Measurements from ENCODE around the gene STXBP6. TPM values are rescaled to one million over a fixed set of nuclear protein-coding genes. Genes with fewer than 3 reads are reported as not detected.

Gene STXBP6
- total RNA-seq, 1 experiment from 2014 or later, result 5.3 TPM

- Histone ChIP-seq H3K4me1 (ENCODE audit: insufficient read depth, low read length, poor library complexity, severe bottlenecking) (no peaks in the 10 kb centered on the region), H3K27ac (ENCODE audit: low read depth, low read length, poor library complexity, severe bottlenecking) (no peak overlapping the region), H3K4me3 (ENCODE audit: low read depth, low read length, poor library complexity, severe bottlenecking) (no peak overlapping the region), H3K9me3 (ENCODE audit: low read depth, low read length, poor library complexity, severe bottlenecking) (no peaks in the 10 kb centered on the region), H3K36me3 (ENCODE audit: insufficient read depth, low read length, poor library complexity, severe bottlenecking) (no peaks in the 10 kb centered on the region), H3K27me3 (replicated peaks; ENCODE audit: insufficient read depth, low read depth, low read length, poor library complexity) (no peaks in the 10 kb centered on the region)
- ChIA-PET POLR2A (ENCODE audit: low non-redundant PET) (no interaction called here), CTCF (no interaction called here)
- no TSS peak for BruUV-seq (replicated peaks)
- intact Hi-C loops (cut with micrococcal nuclease; ENCODE audit: unreplicated experiment), result no loop called here
- TF ChIP-seq EZH2 (IDR thresholded peaks at IDR 0.05; ENCODE audit: borderline replicate concordance, low read depth, low read length, poor library complexity, severe bottlenecking) (no peak), CTCF (conservative IDR thresholded peaks at IDR 0.05; ENCODE audit: low read depth, low read length) (no peak)
- no peak for DNase-seq (ENCODE audit: low spot score)
These were observed 44.4 kb upstream of the STXBP6 start for GRCh38 chr14:25094171-25094907.

- no peaks in the 10 kb centered on the region for H3K4me1 ChIP-seq (ENCODE audit: insufficient read depth, low read length, poor library complexity, severe bottlenecking)
- H3K4me3 ChIP-seq (ENCODE audit: low read depth, low read length, poor library complexity, severe bottlenecking), result no peak overlapping the region
- no peak overlapping the region for H3K27ac ChIP-seq (ENCODE audit: low read depth, low read length, poor library complexity, severe bottlenecking)
- no TSS peak for BruUV-seq (replicated peaks)
- no peaks in the 10 kb centered on the region for H3K27me3 ChIP-seq (replicated peaks; ENCODE audit: insufficient read depth, low read depth, low read length, poor library complexity)
- TF ChIP-seq CTCF (conservative IDR thresholded peaks at IDR 0.05; ENCODE audit: low read depth, low read length), result no peak
- no peak for TF ChIP-seq EZH2 (IDR thresholded peaks at IDR 0.05; ENCODE audit: borderline replicate concordance, low read depth, low read length, poor library complexity, severe bottlenecking)
- intact Hi-C loops (cut with micrococcal nuclease; ENCODE audit: unreplicated experiment), result no loop called here
- CTCF ChIA-PET, result no interaction called here
- no peaks in the 10 kb centered on the region for H3K9me3 ChIP-seq (ENCODE audit: low read depth, low read length, poor library complexity, severe bottlenecking)
- no peaks in the 10 kb centered on the region for H3K36me3 ChIP-seq (ENCODE audit: insufficient read depth, low read length, poor library complexity, severe bottlenecking)
- DNase-seq (ENCODE audit: low spot score), result no peak
- POLR2A ChIA-PET (ENCODE audit: low non-redundant PET), result no interaction called here
These were observed 42.4 kb upstream of the STXBP6 start for GRCh38 chr14:25092258-25092740.

GRCh38 chr14:25090716-25091454 is 40.9 kb upstream of the STXBP6 start:
- TF ChIP-seq EZH2 (IDR thresholded peaks at IDR 0.05; ENCODE audit: borderline replicate concordance, low read depth, low read length, poor library complexity, severe bottlenecking) (no peak), CTCF (conservative IDR thresholded peaks at IDR 0.05; ENCODE audit: low read depth, low read length) (no peak)
- no peaks in the 10 kb centered on the region for H3K27me3 ChIP-seq (replicated peaks; ENCODE audit: insufficient read depth, low read depth, low read length, poor library complexity)
- no peak overlapping the region for H3K27ac ChIP-seq (ENCODE audit: low read depth, low read length, poor library complexity, severe bottlenecking)
- H3K4me3 ChIP-seq (ENCODE audit: low read depth, low read length, poor library complexity, severe bottlenecking), result no peak overlapping the region
- no peaks in the 10 kb centered on the region for H3K4me1 ChIP-seq (ENCODE audit: insufficient read depth, low read length, poor library complexity, severe bottlenecking)
- DNase-seq (ENCODE audit: low spot score), result peak; percentile 24
- intact Hi-C loops (cut with micrococcal nuclease; ENCODE audit: unreplicated experiment), result no loop called here
- POLR2A ChIA-PET (ENCODE audit: low non-redundant PET), result no interaction called here
- no TSS peak for BruUV-seq (replicated peaks)
- no peaks in the 10 kb centered on the region for H3K36me3 ChIP-seq (ENCODE audit: insufficient read depth, low read length, poor library complexity, severe bottlenecking)
- H3K9me3 ChIP-seq (ENCODE audit: low read depth, low read length, poor library complexity, severe bottlenecking), result no peaks in the 10 kb centered on the region
- CTCF ChIA-PET, result no interaction called here
